ENCODE results near the gene IGSF11. TPM values are rescaled to one million over a fixed set of nuclear protein-coding genes. Genes with fewer than 3 reads are reported as not detected.

Gene IGSF11
- total RNA-seq, 4 donors from 2014 or later = 17.7 to 72.3 (median 34.7) TPM

DNA sequence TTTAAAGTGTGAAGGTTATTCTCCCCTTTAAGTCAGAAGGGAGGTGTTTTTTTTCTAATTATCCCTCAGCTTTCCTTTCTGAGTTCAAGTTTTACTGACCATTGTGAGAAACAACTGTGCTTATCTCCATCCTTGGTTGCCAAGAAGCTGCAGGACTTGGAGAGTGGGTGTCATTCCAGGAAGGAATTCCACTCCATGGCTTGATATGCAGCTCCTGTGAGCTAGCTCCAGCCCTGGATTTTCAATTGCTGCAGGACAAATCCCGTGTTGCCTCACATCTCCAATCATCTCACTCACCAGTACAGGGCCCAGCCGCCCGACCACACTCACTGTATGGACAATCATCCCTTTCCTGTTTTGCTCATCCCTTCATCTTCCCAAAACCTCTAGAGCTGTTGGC, 122.5 kb downstream of the IGSF11 start:
- WGBS, 2 donors = 45 to 51% methylated on average over 3 of the region's 3 CpGs
- Histone ChIP-seq H3K9me3 (no peaks in the 10 kb centered on the region), H3K27me3 (no peaks in the 10 kb centered on the region), H3K36me3 (no peaks in the 10 kb centered on the region), H3K4me3 (no peak overlapping the region), H3K27ac (no peak overlapping the region), H3K4me1 (peaks cover 0 to 8% (median 1%) of the 10 kb centered on the region in 4 donors)
- TF ChIP-seq POLR2A (IDR thresholded peaks at IDR 0.05) (no peak), EP300 (IDR thresholded peaks at IDR 0.05) (no peak), CTCF (IDR thresholded peaks at IDR 0.05) (no peak)
- DNase-seq (ENCODE audit: low spot score in 2 of 2) = no peak

GRCh38 chr3:118910332-118910731, 124.3 kb downstream of the IGSF11 start:
- Histone ChIP-seq H3K27me3 (no peaks in the 10 kb centered on the region), H3K36me3 (no peaks in the 10 kb centered on the region), H3K4me1 (peaks cover 0 to 8% (median 1%) of the 10 kb centered on the region in 4 donors), H3K27ac (no peak overlapping the region), H3K4me3 (no peak overlapping the region), H3K9me3 (no peaks in the 10 kb centered on the region)
- no peak for TF ChIP-seq POLR2A (IDR thresholded peaks at IDR 0.05)
- TF ChIP-seq CTCF (IDR thresholded peaks at IDR 0.05) = no peak
- no peak for TF ChIP-seq EP300 (IDR thresholded peaks at IDR 0.05)
- 53 to 59% methylated on average over 3 of the region's 3 CpGs for WGBS, 2 donors
- DNase-seq (ENCODE audit: low spot score in 2 of 2) = no peak

GRCh38 chr3:118909763-118910162, 124.9 kb downstream of the IGSF11 start:
- Histone ChIP-seq H3K27ac (no peak overlapping the region), H3K36me3 (no peaks in the 10 kb centered on the region), H3K4me1 (peaks cover 0 to 8% (median 1%) of the 10 kb centered on the region in 4 donors), H3K27me3 (no peaks in the 10 kb centered on the region), H3K4me3 (no peak overlapping the region), H3K9me3 (no peaks in the 10 kb centered on the region)
- no peak for DNase-seq (ENCODE audit: low spot score in 2 of 2)
- TF ChIP-seq EP300 (IDR thresholded peaks at IDR 0.05) (no peak), POLR2A (IDR thresholded peaks at IDR 0.05) (no peak), CTCF (IDR thresholded peaks at IDR 0.05) (no peak)

DNA sequence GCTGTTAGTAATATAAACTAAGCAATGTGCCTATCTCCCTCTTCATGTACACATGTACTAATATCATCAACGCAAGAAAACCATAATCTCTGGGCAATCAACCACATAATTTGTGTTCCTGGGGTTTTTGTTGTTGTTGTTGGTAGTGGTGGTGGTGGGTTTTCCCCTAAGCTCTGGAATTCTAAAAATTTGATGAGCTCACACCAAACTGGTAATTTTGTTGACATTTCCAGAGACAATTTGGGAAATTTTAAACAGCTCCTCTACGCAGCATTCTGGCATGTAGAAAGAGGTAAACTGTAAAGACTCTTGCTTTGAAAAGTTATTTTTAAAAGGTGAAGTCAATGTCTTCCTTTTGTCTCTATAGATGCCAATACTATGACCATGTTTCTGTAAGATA, 126.7 kb downstream of the IGSF11 start:
- WGBS, 2 donors = 57 to 68% methylated on average over 2 of the region's 2 CpGs
- H3K4me3 ChIP-seq = no peak overlapping the region
- DNase-seq (ENCODE audit: low spot score in 2 of 2) = no peak
- peaks cover 0 to 10% (median 0%) of the 10 kb centered on the region in 3 donors for H3K36me3 ChIP-seq
- TF ChIP-seq POLR2A (IDR thresholded peaks at IDR 0.05) (no peak), EP300 (IDR thresholded peaks at IDR 0.05) (no peak)
- no peaks in the 10 kb centered on the region for H3K27me3 ChIP-seq
- no peaks in the 10 kb centered on the region for H3K9me3 ChIP-seq
- peaks cover 0 to 8% (median 1%) of the 10 kb centered on the region in 4 donors for H3K4me1 ChIP-seq
- no peak overlapping the region for H3K27ac ChIP-seq

DNA sequence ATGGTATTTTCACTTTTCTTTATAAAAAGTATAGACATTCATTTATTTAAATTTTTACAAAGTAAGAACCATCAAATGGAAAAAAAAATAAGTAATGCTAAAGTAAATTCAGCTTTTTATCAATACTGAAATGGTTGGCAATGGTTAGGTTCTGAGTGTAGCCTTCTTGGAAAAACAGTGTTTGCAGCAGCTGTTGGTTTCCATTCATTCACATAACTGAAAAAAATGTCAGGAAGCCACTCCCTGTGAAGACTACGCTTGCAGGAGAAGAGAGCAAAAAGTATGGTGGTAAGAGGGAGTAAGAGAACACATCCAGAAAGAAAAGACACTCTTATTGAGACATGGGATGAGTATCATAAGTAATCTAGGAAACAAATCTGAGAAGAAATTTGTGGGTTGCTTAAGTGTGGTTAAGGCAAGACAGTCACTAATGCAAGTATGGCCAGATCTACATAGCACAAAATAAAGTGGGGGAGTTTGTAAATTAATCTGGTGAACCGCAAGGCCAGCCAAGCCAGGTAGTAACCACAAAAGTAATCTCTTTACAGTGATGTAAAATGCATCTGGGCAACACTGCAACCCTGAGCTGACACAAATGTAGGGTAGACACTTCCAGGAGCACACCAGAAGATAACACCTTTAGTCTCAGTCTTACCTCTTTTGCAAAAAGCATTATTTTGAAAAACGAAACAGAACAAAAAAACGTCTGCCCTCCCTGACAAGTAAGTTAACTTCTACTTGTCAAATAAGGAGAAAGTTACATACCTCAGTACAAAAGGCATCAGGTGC, 133.7 kb downstream of the IGSF11 start:
- H3K9me3 ChIP-seq = no peaks in the 10 kb centered on the region
- no peak for DNase-seq (ENCODE audit: low spot score in 2 of 2)
- no peaks in the 10 kb centered on the region for H3K4me1 ChIP-seq
- no peak overlapping the region for H3K4me3 ChIP-seq
- TF ChIP-seq POLR2A (IDR thresholded peaks at IDR 0.05) (no peak), CTCF (IDR thresholded peaks at IDR 0.05) (no peak), EP300 (IDR thresholded peaks at IDR 0.05) (no peak)
- no peaks in the 10 kb centered on the region for H3K27me3 ChIP-seq
- WGBS, 2 donors = 68 to 73% methylated on average over 4 of the region's 4 CpGs
- no peak overlapping the region for H3K27ac ChIP-seq
- H3K36me3 ChIP-seq = peaks cover 0 to 21% (median 0%) of the 10 kb centered on the region in 3 donors
